A673 (cell line): ENCODE results near the gene EXOC3L1. TPM values are rescaled to one million over a fixed set of nuclear protein-coding genes. Genes with fewer than 3 reads are reported as not detected.

ENCODE experiments used
- BruUV-seq: library from RNA; stranded (reverse); fragments of 400-500 nt; replicated peaks from 2 replicates; lab custom pipeline; 2021; lab: Mats Ljungman, UMichigan
- CTCF ChIA-PET: fragments of 300-600 bp; sonication (Branson Sonifier 250); formaldehyde crosslinking; loops from one replicate; lab custom pipeline; 2022; ENCODE audit warnings: antibody characterized with exemption; lab: Charles Lee
- POLR2A ChIA-PET: fragments of 300-600 bp; sonication (Branson Sonifier 250); formaldehyde crosslinking; loops from one replicate; lab custom pipeline; 2022; ENCODE audit warnings: antibody characterized with exemption; ENCODE audit not compliant: low non-redundant PET; lab: Charles Lee
- DNase-seq: peaks from one replicate; pipeline ENCODE4 v3.0.0-alpha.2; 2015; ENCODE audit warnings: low spot score
- H3K27ac ChIP-seq: fragments of 200-600 bp; sonication (generic); 2 replicates; pipeline ENCODE4 v1.5.1; 2016; ENCODE audit warnings: mixed run types, low read depth, mild to moderate bottlenecking, mixed read lengths, antibody characterized with exemption, low read length; ENCODE audit not compliant: poor library complexity, severe bottlenecking
- H3K27me3 ChIP-seq: fragments of 200-600 bp; sonication (generic); replicated peaks from 2 replicates; pipeline ENCODE4 v1.6.1; 2017; ENCODE audit warnings: mixed run types, low read depth, mild to moderate bottlenecking, mixed read lengths, antibody characterized with exemption, low read length; ENCODE audit not compliant: insufficient read depth, poor library complexity
- H3K36me3 ChIP-seq: fragments of 200-600 bp; sonication (generic); 2 replicates; pipeline ENCODE4 v1.6.1; 2016; ENCODE audit warnings: mixed run types, mild to moderate bottlenecking, mixed read lengths, antibody characterized with exemption, low read length; ENCODE audit not compliant: insufficient read depth, poor library complexity, severe bottlenecking
- H3K4me1 ChIP-seq: fragments of 200-600 bp; sonication (generic); 2 replicates; pipeline ENCODE4 v1.6.1; 2017; ENCODE audit warnings: mixed run types, mild to moderate bottlenecking, mixed read lengths, antibody characterized with exemption, low read length; ENCODE audit not compliant: insufficient read depth, poor library complexity, severe bottlenecking
- H3K4me3 ChIP-seq: fragments of 200-600 bp; sonication (generic); 2 replicates; pipeline ENCODE4 v1.5.1; 2016; ENCODE audit warnings: low read depth, mixed run types, mild to moderate bottlenecking, mixed read lengths, low read length; ENCODE audit not compliant: poor library complexity, severe bottlenecking
- H3K9me3 ChIP-seq: fragments of 200-600 bp; sonication (generic); 2 replicates; pipeline ENCODE4 v1.6.1; 2016; ENCODE audit warnings: mixed run types, low read depth, mild to moderate bottlenecking, mixed read lengths, antibody characterized with exemption, low read length; ENCODE audit not compliant: poor library complexity, severe bottlenecking
- EZH2 ChIP-seq: fragments of 200-600 bp; sonication (generic); IDR thresholded peaks from 2 replicates; pipeline ENCODE4 v1.6.1; 2017; ENCODE audit warnings: borderline replicate concordance, low read depth, mild to moderate bottlenecking, mixed read lengths, antibody characterized with exemption, low read length; ENCODE audit not compliant: poor library complexity, severe bottlenecking
- intact Hi-C: fragments of 100-400 bp; cut with micrococcal nuclease; formaldehyde crosslinking; loops from one replicate; pipeline ENCODE4 v1.10.0; 2022; ENCODE audit not compliant: unreplicated experiment
- total RNA-seq: library from RNA; stranded (reverse); gene quantifications from 2 replicates; pipeline ENCODE4 v1.2.3, GENCODE V29; 2021
- TF ChIP-seq, protein P1 (sequence below): fragments of 300-800, 200-600 bp; sonication (generic); conservative IDR thresholded peaks from 2 replicates; pipeline ENCODE4 v1.5.1; 2017; ENCODE audit warnings: low read depth, mild to moderate bottlenecking, antibody characterized with exemption, low read length, moderate library complexity, mixed read lengths

Gene EXOC3L1
- total RNA-seq, 1 experiment from 2014 or later, result 0.32 TPM

DNA sequence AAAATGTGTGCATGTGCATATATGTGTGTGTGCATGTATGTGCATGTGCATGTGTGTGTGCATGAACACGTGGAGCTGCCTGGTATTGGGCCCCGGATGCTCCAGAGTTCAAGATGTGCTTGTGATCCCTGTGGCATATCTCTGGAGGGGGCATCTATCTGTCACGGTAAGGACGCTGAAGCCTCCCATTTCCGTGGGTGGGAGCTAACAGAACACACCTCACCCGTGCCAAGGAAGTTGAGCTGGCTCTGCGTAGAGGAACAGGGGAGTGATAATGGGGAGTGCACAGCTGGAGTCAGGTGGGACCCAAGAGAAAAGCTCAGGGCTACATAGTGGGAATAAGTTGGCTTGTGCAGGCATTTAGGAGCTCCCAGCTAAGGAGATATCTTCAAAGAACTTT, 21.7 kb upstream of the EXOC3L1 start:
- no peaks in the 10 kb centered on the region for H3K9me3 ChIP-seq
- no peak overlapping the region for H3K4me3 ChIP-seq
- H3K36me3 ChIP-seq, result no peaks in the 10 kb centered on the region
- no peak overlapping the region for H3K27ac ChIP-seq
- DNase-seq, result no peak
- no TSS peak for BruUV-seq
- intact Hi-C loops, result no loop called here
- no peaks in the 10 kb centered on the region for H3K4me1 ChIP-seq
- H3K27me3 ChIP-seq, result no peaks in the 10 kb centered on the region
- POLR2A ChIA-PET, result no interaction called here
- no peak for TF ChIP-seq EZH2
- TF ChIP-seq, protein P1, sequence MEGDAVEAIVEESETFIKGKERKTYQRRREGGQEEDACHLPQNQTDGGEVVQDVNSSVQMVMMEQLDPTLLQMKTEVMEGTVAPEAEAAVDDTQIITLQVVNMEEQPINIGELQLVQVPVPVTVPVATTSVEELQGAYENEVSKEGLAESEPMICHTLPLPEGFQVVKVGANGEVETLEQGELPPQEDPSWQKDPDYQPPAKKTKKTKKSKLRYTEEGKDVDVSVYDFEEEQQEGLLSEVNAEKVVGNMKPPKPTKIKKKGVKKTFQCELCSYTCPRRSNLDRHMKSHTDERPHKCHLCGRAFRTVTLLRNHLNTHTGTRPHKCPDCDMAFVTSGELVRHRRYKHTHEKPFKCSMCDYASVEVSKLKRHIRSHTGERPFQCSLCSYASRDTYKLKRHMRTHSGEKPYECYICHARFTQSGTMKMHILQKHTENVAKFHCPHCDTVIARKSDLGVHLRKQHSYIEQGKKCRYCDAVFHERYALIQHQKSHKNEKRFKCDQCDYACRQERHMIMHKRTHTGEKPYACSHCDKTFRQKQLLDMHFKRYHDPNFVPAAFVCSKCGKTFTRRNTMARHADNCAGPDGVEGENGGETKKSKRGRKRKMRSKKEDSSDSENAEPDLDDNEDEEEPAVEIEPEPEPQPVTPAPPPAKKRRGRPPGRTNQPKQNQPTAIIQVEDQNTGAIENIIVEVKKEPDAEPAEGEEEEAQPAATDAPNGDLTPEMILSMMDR, result no peak
- CTCF ChIA-PET, result interaction anchor here (0.6 to 1.0 kb wide), 2 partner anchors 13 to 346 kb away, joined by 3 read pairs; no protein-coding TSS in a partner anchor

DNA sequence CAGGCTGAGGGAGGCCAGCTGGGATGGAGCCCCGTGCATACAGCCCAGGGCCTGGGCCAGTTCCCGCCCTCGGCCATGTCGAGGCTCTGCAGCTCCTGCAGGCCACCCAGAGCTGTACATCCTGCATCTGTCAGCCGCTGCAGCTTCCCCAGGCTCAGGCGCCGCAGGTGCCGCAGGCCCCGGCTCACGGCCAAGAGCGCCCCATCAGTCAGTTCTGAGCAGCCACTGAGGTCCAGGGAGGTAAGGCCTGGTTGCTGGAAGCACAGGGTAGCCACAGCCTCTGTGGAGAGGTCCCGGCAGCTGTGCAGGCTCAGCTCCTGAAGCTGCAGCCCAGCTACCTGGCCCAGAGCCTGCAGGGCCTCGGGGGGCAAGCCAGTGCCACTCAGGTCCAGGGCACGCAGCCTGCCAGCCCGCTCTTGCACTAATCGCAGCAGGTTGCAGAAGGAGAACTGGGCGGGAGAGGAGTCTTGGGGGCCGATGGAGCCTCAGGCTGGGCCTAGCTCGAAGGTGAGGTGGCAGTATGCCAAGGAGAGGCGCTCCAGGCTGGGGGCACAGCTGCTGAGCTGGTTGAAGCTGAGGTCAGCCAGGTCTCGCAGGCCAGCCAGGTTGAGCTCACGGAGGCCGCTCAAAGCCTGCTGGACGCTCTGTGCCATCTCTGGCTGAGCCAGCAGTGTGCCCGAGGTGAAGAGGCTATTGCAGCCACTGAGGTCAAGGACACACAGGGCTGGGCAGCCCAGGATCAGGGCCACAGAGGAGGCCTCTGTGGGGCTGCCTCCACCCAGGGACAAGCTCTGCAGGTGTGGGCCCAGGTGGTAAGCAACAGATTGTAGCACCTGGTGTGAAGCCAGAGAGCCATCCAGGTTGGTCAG, 20.4 kb upstream of the EXOC3L1 start:
- CTCF ChIA-PET, result no interaction called here
- POLR2A ChIA-PET, result interaction anchor here (0.6 kb wide), 1 partner anchor 259 kb away, joined by 3 read pairs; no protein-coding TSS in a partner anchor
- no TSS peak for BruUV-seq
- DNase-seq, result no peak
- Histone ChIP-seq H3K4me3 (no peak overlapping the region), H3K4me1 (no peaks in the 10 kb centered on the region), H3K36me3 (no peaks in the 10 kb centered on the region), H3K27me3 (no peaks in the 10 kb centered on the region), H3K27ac (no peak overlapping the region), H3K9me3 (no peaks in the 10 kb centered on the region)
- TF ChIP-seq, protein P1, result no peak
- TF ChIP-seq EZH2, result no peak
- intact Hi-C loops, result no loop called here

DNA sequence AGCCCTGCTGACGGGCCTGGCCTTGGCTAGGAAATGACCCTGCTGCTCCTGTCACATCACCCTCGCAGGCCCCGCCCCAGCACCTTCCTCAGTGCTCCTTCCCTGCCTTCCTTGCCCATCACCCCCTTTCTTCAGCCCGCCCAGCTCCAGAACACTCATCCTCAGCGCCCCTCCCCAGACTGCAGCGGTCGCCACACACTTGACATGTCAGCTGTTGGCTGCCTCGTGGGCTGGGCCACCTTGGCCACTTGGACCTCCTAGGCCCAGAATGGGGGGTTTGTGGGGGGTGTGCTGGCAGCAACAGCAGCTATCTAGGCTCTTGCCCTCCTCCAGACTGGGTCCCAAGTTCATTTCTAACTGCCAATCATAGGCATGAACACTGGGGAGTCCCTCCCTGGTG, 19.6 kb upstream of the EXOC3L1 start:
- ChIA-PET CTCF (no interaction called here), POLR2A (no interaction called here)
- Histone ChIP-seq H3K9me3 (no peaks in the 10 kb centered on the region), H3K27ac (no peak overlapping the region), H3K4me1 (no peaks in the 10 kb centered on the region), H3K4me3 (no peak overlapping the region), H3K27me3 (no peaks in the 10 kb centered on the region), H3K36me3 (no peaks in the 10 kb centered on the region)
- DNase-seq, result no peak
- BruUV-seq, result no TSS peak
- no peak for TF ChIP-seq EZH2
- TF ChIP-seq, protein P1, result no peak
- intact Hi-C loops, result no loop called here
